Upper lobe of right lung (tissue), 1 donor: ENCODE measurements around the gene FRMPD2. TPM values are rescaled to one million over a fixed set of nuclear protein-coding genes. Genes with fewer than 3 reads are reported as not detected.
A peak's percentile ranks its signal among the peaks of the same experiment; 100 is the strongest.

Experiments
- ATAC-seq: fragments of 200-7000 bp; cut with Tn5 transposase; one replicate; pipeline ENCODE4 v1.9.1; 2020; ENCODE audit warnings: mild to moderate bottlenecking, moderate library complexity
- DNase-seq: peaks from one replicate; pipeline ENCODE4 v3.0.0-alpha.2; 2020
- H3K27ac ChIP-seq: fragments of 200-600 bp; one replicate; pipeline ENCODE4 v1.8.0; 2022
- H3K27me3 ChIP-seq: fragments of 200-600 bp; one replicate; pipeline ENCODE4 v1.8.0; 2022; ENCODE audit warnings: mild to moderate bottlenecking
- H3K36me3 ChIP-seq: fragments of 200-600 bp; one replicate; pipeline ENCODE4 v1.8.0; 2022
- H3K4me1 ChIP-seq: fragments of 200-600 bp; one replicate; pipeline ENCODE4 v1.8.0; 2022
- H3K4me3 ChIP-seq: fragments of 200-600 bp; one replicate; pipeline ENCODE4 v1.8.0; 2022; ENCODE audit warnings: mild to moderate bottlenecking
- H3K9me3 ChIP-seq: fragments of 200-600 bp; one replicate; pipeline ENCODE4 v1.8.0; 2022
- intact Hi-C: fragments of 100-400 bp; cut with DNase I; formaldehyde crosslinking; loops from one replicate; pipeline ENCODE4 v1.11.0; 2022
- total RNA-seq: library from RNA; stranded (reverse); fragmentation: NEBNext Ultra II Directional; extraction: Animal tissue kit (Norgen Biotek cat#: 25700); gene quantifications from one replicate; pipeline ENCODE4 v1.2.1, GENCODE V29; 2021
- TF ChIP-seq, protein P1 (sequence below): fragments of 200-600 bp; IDR thresholded peaks from one replicate; pipeline ENCODE4 v1.8.0; 2022; ENCODE audit warnings: antibody characterized with exemption
- donor health status: DM: no; HTN: yes; CAD: no; lungs with severe emphysema.

FRMPD2 gene
- total RNA-seq, 1 donor from 2014 or later, result not detected

DNA sequence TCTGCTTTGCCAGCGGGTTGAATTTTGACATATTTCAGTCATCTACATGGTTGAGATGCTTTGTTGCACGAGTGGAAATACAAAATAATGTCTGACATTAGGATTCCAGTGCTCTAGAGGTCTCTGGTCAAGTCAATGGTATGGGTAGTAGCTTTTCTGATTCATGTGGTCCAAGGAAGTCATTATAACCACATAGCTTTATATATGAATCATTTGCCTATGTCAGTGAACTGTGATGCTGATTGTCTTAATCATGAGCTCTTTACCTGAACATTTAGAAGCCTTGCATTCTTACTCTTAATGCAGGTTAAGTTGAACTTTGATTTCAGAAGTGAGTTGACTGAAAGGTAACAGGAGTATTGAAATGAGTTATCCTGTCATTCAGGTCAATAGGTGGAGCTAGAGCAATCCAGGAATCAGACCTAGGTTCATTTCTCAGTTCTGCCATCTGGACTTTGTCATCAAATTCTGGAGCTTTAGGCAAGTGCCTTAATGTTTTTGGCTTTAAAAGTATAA lies 35.3 kb upstream of the FRMPD2 start:
- H3K27me3 ChIP-seq, result no peaks in the 10 kb centered on the region
- TF ChIP-seq, protein P1, sequence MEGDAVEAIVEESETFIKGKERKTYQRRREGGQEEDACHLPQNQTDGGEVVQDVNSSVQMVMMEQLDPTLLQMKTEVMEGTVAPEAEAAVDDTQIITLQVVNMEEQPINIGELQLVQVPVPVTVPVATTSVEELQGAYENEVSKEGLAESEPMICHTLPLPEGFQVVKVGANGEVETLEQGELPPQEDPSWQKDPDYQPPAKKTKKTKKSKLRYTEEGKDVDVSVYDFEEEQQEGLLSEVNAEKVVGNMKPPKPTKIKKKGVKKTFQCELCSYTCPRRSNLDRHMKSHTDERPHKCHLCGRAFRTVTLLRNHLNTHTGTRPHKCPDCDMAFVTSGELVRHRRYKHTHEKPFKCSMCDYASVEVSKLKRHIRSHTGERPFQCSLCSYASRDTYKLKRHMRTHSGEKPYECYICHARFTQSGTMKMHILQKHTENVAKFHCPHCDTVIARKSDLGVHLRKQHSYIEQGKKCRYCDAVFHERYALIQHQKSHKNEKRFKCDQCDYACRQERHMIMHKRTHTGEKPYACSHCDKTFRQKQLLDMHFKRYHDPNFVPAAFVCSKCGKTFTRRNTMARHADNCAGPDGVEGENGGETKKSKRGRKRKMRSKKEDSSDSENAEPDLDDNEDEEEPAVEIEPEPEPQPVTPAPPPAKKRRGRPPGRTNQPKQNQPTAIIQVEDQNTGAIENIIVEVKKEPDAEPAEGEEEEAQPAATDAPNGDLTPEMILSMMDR, result peak; percentile 15
- no peak overlapping the region for H3K4me3 ChIP-seq
- intact Hi-C loops, result no loop called here
- no peaks in the 10 kb centered on the region for H3K36me3 ChIP-seq
- no peak overlapping the region for H3K27ac ChIP-seq
- H3K9me3 ChIP-seq, result no peaks in the 10 kb centered on the region
- no peak for ATAC-seq
- peaks cover 24% of the 10 kb centered on the region for H3K4me1 ChIP-seq
- no peak for DNase-seq

DNA sequence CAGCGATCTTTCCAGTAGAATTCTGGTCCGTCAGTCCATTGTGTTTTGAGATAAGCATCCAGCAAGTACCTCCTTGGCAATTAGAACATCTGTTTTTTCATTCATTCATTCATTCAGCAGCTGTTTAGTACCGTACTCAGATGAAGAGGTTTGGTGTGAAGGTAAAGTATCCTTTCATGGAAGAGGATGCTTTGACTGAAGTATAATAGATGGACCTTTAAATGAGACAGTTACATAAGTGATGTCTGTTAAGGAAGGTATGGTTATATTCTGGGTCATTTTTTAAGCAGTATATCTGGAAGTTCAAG lies 33.2 kb upstream of the FRMPD2 start:
- Histone ChIP-seq H3K4me1 (peaks cover 24% of the 10 kb centered on the region), H3K27ac (peak overlapping the region; percentile 94), H3K9me3 (no peaks in the 10 kb centered on the region), H3K36me3 (no peaks in the 10 kb centered on the region), H3K27me3 (no peaks in the 10 kb centered on the region), H3K4me3 (peak overlapping the region; percentile 64)
- intact Hi-C loops, result no loop called here
- TF ChIP-seq, protein P1, result no peak
- DNase-seq, result no peak
- no peak for ATAC-seq

DNA sequence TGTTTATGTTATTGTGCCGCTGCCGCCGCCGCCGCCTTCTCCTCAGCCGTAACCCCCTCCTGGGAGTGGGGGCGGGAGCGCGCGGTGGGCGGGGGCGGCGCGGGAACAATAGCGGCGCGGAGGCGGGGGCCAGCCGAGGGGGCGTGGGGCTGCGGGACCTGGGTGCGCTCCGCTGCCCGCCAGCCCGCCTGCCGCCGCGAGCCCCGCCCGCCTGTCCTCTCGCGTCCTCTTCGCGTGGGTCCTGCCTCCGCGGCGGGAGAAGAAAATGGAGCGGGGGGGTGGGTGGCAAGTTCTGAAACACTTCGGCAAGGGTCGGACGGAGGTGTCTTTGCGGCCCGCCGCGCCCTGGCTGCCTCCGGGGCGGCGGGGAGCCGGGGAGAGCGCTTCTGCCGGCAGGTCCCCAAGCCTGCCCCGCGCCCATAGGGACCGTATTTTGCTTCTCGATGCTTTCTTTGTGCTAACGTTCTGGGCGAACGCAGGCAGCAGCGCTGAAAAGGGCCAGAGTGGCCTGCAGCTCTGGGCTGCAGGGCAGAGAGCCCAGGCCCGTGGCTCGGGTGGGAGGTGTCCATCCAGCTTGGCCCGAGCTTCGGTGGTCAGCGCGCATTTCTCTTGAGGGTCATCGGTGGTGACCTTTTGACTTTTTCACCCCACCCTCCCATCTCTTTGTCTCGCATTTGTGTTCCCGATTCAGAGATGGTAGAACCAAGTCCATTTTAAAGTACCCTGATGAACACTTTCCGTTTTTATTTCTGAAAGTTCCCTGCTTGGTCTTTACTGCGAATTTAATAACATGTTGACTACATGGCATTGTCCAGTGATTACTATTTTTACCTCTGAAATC lies 32.6 kb upstream of the FRMPD2 start:
- intact Hi-C loops, result no loop called here
- peak; percentile 76 for ATAC-seq
- H3K36me3 ChIP-seq, result no peaks in the 10 kb centered on the region
- no peaks in the 10 kb centered on the region for H3K27me3 ChIP-seq
- peak overlapping the region; percentile 94 for H3K27ac ChIP-seq
- TF ChIP-seq, protein P1, result no peak
- no peaks in the 10 kb centered on the region for H3K9me3 ChIP-seq
- peaks cover 24% of the 10 kb centered on the region for H3K4me1 ChIP-seq
- peak overlapping the region; percentile 64 for H3K4me3 ChIP-seq
- DNase-seq, result peak; percentile 86

DNA sequence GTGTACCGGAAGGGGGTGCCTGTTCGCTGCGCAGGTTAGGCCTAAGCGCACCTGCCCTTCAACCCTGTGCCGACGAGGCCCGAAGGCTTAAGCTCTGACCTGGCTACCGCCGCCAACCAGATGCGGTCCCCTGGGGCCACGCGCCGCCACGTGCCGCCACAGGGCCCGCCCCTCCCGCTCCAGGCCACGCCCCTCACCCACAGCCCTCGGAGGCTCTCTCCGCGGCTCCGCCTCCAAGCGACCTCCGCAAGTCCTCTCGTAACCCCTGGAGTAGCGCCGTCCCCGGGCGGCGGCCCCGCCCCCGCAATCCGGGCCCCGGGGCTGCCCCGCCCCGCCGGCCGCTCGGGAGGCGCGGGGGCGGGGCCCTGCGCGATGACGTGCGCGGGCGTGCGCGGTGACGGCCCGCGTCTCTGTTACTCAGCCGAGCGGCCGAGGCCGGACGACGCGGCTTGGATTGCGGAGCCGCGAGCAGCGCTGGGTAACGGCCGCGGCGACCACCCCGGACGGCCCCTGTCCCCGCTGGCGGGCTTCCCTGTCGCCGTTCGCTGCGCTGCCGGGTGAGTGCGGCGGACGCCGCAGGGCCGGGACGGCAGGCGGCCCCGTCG lies 31.9 kb upstream of the FRMPD2 start, which contains the start of gene MAPK8:
Gene MAPK8, plus strand, starts transcription at position 413 of the 605 bp plus-strand sequence. CDS start 94,984 bp downstream, outside the sequence.
- peak; percentile 98 for DNase-seq
- Histone ChIP-seq H3K9me3 (no peaks in the 10 kb centered on the region), H3K4me1 (peaks cover 24% of the 10 kb centered on the region), H3K27me3 (no peaks in the 10 kb centered on the region), H3K4me3 (peak within 1 kb of the TSS; percentile 64), H3K27ac (peak within 1 kb of the TSS; percentile 94), H3K36me3 (no peaks in the 10 kb centered on the region)
- peak; percentile 97 for ATAC-seq
- TF ChIP-seq, protein P1, result no peak
- intact Hi-C loops, result no loop called here

DNA sequence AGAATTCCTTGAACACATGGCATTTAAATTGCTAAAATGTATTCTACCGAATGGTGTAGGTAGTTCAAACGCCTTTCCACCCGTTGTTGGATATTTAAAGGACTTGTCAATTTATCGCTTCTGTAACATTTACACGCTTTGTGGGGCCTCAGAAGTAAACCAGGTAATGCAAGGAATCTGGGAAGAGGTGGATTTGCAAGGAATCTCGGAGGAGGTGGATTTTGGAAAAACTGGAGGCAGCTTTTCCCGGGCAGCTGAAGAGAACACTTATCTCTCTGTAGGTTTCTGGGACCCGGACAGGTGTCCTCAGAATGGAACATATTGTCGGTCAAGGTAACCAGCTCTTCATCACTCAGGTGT lies 31.4 kb upstream of the FRMPD2 start:
- Histone ChIP-seq H3K27me3 (no peaks in the 10 kb centered on the region), H3K4me3 (peak overlapping the region; percentile 64), H3K36me3 (no peaks in the 10 kb centered on the region), H3K27ac (peak overlapping the region; percentile 28), H3K4me1 (peaks cover 24% of the 10 kb centered on the region), H3K9me3 (no peaks in the 10 kb centered on the region)
- DNase-seq (no peak), ATAC-seq (no peak)
- intact Hi-C loops, result no loop called here
- TF ChIP-seq, protein P1, result no peak
